HG03039 (cell line): ENCODE measurements around the gene WIPF3.

Source experiments
- ATAC-seq: cut with Tn5 transposase; IDR thresholded peaks from one replicate; pipeline ENCODE4 v1.9.1; 2021; ENCODE audit warnings: mild to moderate bottlenecking, moderate library complexity; ENCODE audit not compliant: unreplicated experiment

The WIPF3 gene

DNA sequence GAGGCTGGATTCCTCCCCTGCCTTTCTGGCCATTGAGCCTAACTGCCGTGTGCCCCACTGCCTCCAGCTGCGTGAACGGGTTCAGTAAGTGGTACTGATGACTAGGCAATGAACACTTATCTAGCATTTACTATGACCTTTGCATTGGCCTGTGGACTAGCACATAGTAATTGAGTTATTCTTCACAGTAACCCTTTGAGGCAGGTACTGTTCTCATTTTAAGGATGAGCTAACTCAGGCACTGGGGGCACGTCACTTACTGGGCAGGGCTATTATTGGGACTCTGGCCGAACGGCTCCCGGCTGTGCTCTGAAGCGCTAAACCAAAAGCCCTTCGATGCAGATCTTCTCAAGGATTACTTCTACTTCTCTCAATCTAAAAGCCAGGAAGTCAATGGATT, 38.3 kb downstream of the WIPF3 start:
- ATAC-seq = no peak

DNA sequence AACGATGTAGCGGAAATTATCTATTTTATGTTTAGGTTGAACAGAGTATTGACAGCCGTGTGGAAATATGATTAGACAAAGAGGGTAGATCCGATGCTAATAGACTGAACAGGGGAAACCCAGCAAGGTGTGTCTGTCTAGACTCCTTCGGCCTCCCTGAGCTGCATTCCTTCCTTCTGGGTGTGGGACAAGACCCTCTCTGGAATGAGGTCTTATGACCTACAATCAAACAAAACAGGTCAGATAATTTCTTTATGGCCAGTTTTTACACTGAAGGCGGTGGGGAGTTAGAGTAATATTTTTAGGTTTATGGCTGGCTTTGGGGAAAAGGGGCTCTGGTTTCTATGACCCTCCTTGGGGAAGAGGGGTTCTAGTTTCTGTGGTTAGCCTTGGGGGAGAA, 41.2 kb downstream of the WIPF3 start:
- no peak for ATAC-seq

DNA sequence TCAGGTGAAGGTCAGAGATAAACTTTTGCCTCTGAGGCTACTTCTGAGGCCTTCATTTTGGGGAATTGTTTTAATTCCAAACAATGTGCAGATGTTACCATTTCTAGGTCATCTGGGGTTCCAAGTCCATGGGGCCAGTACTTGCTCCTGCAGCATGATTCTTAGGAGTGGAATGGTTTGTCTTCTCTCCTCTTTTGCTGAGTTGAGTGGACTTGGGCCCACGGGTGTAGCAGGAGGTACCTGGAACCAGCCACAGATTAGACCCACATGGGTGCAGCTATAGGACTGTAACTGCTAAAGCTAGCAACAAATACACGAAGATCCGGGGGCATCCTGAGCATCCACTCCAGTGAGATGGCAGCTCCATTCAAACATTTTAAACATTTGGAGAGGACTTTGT, 41.6 kb downstream of the WIPF3 start:
- no peak for ATAC-seq

DNA sequence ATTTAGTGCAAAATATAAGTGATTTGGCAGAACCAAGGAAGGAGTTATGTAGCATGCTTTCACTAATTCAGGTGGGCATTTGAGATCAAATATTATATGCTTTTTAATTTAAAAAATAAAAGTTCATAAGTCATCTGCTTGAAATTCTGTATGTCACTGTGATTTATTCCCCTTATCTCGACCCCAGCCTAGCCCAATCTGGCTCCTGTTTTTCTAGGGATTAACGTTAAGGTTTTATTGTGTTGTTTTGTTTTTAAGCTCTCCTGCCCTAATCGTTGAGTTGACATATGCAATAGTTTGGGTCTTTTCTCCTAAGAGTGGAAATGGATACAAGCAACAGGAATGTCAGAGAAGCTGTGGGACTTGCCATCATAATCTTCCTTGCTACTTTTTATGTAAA, 42.6 kb downstream of the WIPF3 start:
- no peak for ATAC-seq

DNA sequence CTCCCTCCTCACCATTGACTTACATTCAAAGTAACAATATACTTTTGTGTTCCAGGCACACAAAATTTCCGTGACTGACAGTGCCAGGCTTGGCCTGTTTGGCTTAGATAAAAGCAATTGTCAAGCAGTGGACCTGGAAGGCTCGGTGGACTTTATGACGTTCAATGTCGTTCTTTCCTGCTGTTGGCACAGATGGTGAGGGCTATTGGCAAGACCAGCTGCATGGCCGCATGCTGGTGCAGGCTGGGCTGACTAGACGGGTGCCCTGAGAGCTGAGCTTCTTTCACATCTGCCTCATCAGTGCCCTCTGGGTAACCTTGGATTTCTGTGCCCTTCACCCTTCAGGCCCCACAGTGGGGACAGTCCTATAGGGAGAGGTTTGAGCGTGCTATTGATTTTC, 45.2 kb downstream of the WIPF3 start:
- ATAC-seq = no peak

DNA sequence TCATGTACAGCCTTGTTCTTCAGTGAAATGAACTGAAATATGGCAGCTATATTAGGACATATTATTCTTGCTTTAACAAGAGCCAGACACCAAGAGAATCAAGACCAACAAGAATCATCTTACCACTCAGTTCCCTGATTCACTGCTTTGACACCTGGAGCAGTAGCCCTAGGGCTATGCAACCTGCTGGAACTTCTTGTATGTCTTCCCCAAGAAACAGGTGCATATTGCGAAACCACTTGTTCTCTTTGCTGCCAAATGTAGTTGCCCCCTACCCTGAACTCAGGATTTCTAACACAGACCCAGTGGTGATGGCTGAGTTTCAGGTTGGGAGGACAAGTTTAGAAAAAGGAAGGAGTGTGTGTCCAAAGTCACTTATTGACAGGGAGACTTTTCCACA, 46.1 kb downstream of the WIPF3 start:
- ATAC-seq = no peak

DNA sequence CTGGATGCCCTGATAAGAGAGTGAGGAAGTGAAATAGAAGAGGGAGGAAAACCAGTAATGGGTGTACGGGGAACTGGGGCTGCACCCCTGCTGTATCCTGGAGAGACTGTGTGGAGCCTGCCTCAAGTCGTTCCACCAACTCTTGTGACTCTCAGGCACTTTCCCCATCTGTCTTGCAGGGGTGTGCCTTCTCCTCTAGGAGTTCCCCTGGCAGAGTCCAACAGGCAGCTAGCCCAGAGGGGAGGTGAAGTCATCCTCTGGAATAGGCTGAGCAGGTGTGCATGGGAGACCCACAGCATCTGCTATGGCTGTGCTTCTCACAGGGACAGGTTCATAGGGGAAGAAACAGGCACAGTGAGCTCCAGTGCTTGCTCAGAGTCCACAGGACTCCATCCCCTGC, 46.8 kb downstream of the WIPF3 start:
- no peak for ATAC-seq

DNA sequence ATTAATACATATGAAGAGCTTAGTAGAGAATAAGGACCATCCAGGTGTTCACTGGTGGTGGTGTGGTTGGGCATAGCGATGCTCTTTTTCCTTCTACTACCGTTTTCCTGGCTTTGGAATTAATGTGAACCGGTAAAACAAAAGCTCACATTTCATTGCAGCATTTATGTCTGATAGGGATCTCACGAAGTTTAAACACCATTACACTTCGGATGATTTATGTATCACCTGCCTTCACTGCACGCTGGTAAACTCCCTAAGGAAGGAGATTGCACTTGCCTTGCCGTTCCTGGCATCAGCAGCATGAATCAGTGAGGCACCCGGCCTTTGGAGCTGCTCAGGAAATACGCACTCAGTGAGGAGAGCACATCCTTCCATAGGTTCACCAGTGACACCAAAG, 47.5 kb downstream of the WIPF3 start:
- ATAC-seq = no peak

DNA sequence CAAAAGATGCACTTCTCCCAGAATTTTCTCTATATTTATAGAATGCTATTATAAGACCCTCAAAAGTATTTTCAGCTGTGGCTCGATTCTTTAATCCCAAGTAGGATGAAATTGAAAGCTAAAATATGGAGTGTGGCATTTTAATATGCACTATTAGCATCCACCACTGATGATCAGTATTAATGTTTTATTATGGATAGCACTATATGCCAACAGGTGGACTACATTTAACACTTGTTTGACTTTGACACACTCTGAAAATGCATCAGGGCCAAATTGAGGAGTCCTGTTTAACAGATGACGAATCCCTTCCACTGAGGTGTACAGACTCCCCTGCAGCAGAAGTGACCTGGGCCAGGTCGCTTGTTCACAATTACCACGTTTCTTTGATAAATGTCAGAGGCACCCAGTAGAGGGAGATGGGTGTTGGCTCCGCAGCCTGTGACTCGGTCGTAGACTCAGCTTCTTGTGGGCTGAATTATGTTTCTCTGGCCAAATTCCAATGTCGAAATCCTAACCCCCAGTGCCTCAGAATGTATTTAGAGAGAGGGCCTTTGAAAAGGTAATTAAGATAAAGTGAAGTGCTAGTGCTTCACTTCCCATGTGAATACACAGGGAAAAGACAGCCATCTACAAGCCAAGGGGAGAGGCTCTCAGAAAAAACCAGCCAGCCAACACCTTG, 48.1 kb downstream of the WIPF3 start:
- ATAC-seq = no peak

DNA sequence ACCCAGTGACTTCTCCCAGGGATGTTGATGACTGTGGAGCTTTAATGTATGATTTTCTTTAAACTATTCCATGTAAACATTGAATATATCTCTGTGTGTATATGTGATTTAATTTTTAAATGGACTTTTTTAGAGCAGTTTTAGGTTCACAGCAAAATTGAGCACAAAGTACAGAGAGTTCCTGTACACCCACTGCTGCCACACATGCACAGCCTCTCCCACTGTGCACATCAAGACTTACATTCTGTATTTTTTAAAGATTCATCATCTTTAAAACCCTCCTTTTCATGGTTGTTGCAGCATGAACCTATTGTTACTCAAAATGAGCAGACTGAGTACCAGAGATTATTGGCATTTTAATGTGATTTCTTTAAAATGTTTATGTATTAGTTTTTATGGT, 51.3 kb downstream of the WIPF3 start:
- ATAC-seq = no peak

DNA sequence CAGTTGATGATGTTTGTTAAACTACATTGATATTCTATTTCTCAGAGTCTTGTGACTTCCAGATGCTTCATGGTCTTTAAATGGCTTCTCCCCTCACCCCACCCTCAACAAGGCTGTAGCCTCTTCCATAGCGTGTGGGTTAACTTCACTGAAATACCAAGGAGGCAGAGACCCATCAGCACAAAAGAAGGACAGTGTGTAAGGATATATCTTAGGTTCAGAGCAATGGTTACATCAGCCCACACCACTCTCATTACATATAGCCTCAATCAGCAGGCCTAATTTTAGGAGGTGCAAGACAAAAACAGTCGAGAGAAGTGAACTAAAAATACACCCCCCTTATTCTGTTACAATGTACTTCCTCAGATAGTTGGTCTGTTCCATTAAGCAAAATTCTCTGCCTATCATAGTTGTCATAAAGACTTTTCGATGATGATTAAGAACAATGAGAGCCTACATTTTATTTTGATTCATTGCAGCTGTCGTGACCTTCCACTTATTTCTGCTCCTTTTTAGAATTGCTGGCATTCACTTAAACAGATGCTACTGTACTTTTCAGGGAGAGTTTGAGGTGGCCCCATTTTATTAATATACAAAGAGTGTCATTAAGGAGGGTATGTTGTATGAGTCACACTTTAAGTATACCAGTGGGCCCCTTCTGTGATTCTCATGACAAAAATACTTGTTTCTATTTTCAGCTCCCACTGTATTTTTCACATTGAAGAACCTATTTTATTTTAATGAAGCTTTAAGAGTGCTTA, 52.1 kb downstream of the WIPF3 start:
- no peak for ATAC-seq

DNA sequence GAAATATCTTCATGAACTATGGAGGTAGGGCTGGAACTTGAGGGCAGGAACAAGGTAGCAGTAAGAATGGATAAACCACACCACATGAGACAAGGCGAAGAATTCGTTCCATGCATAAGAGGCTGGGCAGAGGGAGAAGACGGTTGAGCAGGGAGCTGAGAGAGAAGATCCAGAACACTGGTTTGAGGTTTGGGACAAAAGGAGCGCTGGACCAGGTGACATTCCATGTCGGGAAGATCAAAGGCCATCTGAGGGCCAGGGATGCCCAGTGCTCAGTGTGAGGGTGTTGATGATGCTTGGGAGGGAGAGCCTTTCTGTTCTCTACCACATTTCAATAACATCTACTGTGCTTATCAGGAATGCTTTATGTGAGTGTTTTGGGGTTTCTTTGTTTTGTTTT, 52.8 kb downstream of the WIPF3 start:
- no peak for ATAC-seq

DNA sequence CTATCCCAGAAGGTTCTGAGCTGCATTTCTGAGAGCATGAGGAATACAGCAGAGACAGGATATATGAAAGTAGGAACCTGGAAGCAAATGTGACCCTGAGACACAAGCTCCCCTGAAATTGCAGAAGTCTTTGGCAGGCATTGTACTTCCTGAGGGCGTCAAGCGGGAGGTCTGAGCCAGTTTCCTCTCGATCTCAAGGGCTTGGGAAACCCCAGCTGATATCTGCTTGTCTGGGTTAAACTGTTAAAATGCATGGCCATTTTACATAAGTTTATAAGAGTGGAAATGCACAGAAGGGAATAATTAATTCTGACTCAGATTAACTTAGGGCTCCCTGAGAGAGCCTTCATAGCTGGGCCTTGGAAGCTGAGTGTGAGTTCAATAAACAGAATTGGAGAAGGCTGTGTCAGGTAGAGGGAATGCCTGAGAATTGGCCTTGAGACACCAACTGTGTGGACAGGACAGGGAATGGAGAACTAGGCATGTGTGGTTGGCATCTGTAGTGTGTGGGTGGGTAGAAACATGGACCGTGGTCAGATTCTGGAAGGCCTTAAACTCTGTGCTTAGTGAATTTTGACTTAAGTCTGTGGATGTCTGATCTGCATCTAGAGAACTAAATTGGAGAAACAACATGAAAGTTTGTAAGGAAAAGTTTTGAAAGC, 53.3 kb downstream of the WIPF3 start:
- ATAC-seq = no peak

DNA sequence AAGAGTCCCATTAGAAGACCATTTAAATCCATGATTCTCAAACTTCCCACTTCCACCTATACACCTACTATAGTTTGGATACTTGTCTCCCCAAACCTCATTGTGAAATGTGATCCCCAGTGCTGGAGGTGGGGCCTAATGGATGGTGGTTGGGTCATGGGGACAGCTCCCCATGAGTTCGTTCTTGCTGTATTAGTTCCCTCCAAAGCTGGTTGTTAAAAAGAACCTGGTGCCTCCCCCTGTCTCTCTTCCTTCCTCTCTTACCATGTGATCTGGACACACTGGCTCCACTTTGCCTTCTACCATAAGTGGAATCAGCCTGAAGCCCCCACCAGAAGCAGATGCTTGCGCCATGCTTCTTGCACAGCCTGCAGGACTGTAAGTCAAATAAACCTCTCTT, 53.9 kb downstream of the WIPF3 start:
- ATAC-seq = no peak

DNA sequence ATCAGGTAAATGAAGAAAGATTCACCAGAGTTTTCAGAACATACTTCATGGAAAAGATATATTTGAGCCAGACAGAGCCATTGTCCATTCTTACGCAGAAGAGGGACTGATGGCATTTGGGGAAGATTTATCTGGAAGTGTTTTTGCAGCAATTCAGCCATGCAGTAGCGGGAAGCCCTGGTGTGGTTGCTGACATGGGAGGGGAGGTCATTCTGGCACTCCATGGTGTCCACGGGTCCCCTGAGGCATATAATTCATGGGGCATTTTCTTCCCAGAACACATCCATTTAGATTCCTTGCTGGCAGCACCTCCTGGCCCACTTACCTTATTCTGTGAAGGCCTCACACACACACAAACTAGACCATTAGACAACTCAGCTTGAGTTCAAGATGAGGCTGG, 55.6 kb downstream of the WIPF3 start:
- no peak for ATAC-seq

DNA sequence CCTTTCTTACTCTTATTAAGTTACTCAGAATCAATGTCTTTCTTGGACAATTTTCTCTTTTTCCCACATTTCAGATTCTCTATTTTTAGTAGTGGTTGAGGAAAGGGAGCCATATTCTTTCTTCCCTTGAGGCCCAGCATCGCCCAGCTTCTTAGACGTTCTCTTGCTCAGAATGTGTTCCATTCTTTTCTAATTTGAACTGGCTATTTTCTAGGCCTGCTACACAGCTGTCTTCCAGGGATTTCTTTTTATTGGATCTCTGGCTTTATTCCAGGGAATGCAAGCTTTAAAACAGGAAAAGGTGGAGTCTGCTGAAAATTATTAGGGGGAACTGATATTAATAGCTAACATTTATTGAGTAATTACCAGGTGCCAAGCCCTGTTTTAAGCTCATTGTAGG, 58.3 kb downstream of the WIPF3 start:
- ATAC-seq = no peak

DNA sequence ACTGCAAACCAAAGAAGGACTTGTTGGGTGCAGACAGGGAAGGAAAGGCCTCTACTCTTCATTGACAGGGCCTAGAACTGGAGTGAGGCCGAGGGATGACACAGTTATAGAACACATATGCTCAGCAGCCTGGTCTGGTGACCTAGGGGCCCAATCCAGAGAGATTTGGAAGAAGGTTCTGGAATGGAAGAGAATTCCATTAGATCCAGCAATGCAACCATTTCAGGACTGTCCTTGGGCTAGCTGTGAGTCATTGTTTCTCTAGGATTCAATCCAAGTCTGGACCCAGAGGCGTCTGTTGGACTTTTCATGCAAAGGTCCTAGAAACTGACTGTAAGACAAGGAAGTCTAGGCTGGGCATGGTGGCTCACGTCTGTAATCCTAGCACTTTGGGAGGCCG, 59.2 kb downstream of the WIPF3 start:
- ATAC-seq = no peak

DNA sequence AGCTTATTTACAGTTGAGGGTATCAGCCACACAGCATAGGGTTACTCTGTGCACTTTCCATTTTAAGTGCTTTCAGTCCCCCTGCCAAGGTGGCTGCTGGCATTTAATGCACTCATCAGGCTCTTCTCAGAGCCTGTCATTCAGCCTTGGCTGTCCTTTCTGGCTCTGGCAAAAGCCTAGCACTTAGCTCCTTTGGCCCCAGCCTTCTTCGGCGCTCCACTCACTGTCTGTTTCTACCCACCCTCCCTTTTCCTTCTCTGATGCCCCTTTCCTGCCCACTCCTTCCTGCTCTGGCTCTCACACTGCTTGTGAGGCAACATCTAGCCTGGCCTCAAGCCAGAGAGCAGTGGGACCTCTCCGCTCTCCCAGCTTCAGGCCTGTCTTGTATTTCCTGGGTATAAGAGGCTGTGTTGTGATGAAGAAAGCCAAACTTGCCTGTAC, 60.2 kb downstream of the WIPF3 start:
- no peak for ATAC-seq

DNA sequence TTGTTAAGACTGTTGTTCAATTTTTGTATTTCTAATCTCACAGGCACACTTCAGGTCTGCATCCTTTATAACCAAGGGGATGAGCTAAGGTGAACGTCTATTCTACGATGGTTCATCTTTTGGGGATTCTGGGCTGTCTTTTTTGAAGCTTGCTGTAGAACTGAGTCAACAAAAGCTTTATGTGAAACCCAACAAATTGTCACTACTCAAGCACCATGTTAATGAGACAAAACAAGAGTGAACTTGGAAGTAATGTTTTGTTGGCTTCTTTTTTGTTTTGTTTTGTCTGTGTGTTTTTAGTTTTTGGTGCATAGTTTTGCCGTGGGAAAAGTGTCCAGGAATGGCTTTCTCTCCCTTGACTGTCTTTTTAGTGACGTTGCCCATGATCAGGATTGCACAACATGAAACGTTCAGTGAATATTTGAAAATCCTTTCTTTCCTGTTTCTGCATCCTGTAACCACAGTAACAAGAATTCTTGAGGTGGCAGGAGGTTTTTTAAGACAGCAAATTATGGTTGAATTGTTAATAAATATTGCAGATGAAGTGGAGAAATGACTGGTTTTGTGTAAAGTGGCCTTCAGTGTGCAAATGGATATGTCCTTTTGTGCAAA, 65.6 kb downstream of the WIPF3 start:
- ATAC-seq = no peak

DNA sequence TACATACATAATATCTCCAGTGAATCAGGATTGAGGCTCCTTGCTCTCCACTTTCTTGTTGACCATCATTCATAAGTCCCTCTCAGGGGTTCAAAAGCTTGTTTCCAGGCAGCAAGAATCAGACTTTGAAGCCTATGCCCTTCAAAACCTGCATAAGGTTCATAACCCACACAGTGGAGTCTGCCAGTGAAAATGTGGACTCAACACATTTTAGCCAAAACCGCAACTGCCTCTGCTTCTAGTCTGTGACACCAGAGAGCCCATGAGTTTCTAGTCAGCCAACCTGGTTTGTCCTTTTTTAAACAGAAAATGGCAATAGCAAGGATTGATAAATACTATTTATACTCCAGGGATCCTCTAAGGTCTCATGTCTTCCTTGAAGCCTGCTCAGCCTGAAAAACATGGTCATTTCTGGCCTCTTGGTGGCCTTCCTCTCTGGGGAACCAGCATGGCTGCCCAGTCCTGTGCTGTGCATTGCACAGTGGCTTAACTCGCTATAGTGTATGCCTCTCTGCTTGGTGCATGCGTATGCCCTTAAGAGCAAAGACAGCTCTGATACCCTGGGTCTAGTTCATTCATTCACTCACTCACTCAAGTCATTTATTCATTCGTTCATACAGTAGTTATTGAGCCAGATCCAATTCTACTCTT, 67.5 kb downstream of the WIPF3 start:
- no peak for ATAC-seq

DNA sequence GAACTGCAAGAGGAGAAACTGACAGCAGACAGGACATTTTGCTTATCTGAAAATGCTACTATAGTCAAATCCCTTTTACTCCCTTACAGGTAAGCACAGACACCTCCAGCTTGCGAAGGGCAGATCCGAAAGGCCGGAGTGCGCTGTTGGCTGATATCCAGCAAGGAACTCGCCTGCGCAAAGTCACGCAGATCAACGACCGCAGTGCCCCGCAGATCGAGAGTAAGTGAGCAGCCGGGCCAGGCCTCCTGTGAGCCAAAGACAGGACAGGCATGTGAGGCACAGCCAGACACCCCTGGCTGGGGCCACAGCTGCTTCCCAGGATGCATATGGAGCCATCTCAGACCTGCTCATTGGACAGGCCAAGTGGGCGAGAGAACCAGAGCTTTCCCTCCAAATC, 69.4 kb downstream of the WIPF3 start:
- ATAC-seq = no peak
